Stromal cell of bone marrow (primary cell): ENCODE measurements around the gene HTRA3.

Experiments used
- DNase-seq: peaks from one replicate; pipeline ENCODE4 v3.0.0-alpha.2; 2012; ENCODE audit warnings: low read depth

The HTRA3 gene

GRCh38 chr4:8267077-8267476 lies 2.5 kb upstream of the HTRA3 start:
- DNase-seq, result no peak

- DNase-seq, result no peak
Observed at GRCh38 chr4:8268211-8268610, 1.3 kb upstream of the HTRA3 start.

GRCh38 chr4:8268901-8269534 lies 536 bp upstream of the HTRA3 start:
- no peak for DNase-seq

GRCh38 chr4:8270418-8270771 lies 841 bp downstream of the HTRA3 start:
- no peak for DNase-seq

GRCh38 chr4:8270912-8271815 lies 1.6 kb downstream of the HTRA3 start:
- DNase-seq, result no peak

- no peak for DNase-seq
Observed at GRCh38 chr4:8271821-8272220, 2.3 kb downstream of the HTRA3 start.

- DNase-seq, result no peak
Observed at GRCh38 chr4:8272472-8273428, 3.2 kb downstream of the HTRA3 start.

- no peak for DNase-seq
Observed at GRCh38 chr4:8273450-8273849, 3.9 kb downstream of the HTRA3 start.

GRCh38 chr4:8274066-8274652 lies 4.6 kb downstream of the HTRA3 start:
- no peak for DNase-seq

- peak; percentile 86 for DNase-seq
Observed at GRCh38 chr4:8274765-8275547, 5.4 kb downstream of the HTRA3 start.

- no peak for DNase-seq
Observed at GRCh38 chr4:8275548-8275910, 6.0 kb downstream of the HTRA3 start.

- DNase-seq, result no peak
Observed at GRCh38 chr4:8276358-8277240, 7.0 kb downstream of the HTRA3 start.

- DNase-seq, result no peak
Observed at GRCh38 chr4:8277356-8278008, 7.9 kb downstream of the HTRA3 start.

- DNase-seq, result no peak
Observed at GRCh38 chr4:8278009-8278395, 8.4 kb downstream of the HTRA3 start.

GRCh38 chr4:8278421-8279287 lies 9.1 kb downstream of the HTRA3 start:
- DNase-seq, result peak; percentile 91

- DNase-seq, result no peak
Observed at GRCh38 chr4:8279321-8280157, 10.0 kb downstream of the HTRA3 start.

GRCh38 chr4:8280158-8280875 lies 10.8 kb downstream of the HTRA3 start:
- no peak for DNase-seq
